Esophagus muscularis mucosa (tissue), 4 donors: ENCODE data around the gene HOXB8. TPM values are rescaled to one million over a fixed set of nuclear protein-coding genes. Genes with fewer than 3 reads are reported as not detected.

Source experiments
- DNase-seq: peaks from one replicate; pipeline ENCODE4 v3.0.0-alpha.2; 2017; ENCODE audit errors: extremely low spot score
- H3K27ac ChIP-seq, 4 donors: fragments of 200-600 bp; sonication (generic); replicated peaks in 1 of 4; 1 replicate in 3 of 4; 2 replicates in 1 of 4; pipeline ENCODE4 v1.5.1; 2016 to 2019; ENCODE audit warnings: mild to moderate bottlenecking in 1 of 4
- H3K27me3 ChIP-seq, 4 donors: fragments of 200-600 bp; sonication (generic); one replicate each; pipeline versions ENCODE4 v1.5.1 to v1.6.0; 2016 to 2019
- H3K36me3 ChIP-seq, 4 donors: fragments of 200-600 bp; sonication (generic); one replicate each; pipeline ENCODE4 v1.5.1; 2016 to 2019
- H3K4me1 ChIP-seq, 4 donors: fragments of 200-600 bp; sonication (generic); one replicate each; pipeline ENCODE4 v1.5.1; 2016 to 2019
- H3K4me3 ChIP-seq, 4 donors: fragments of 200-600 bp; sonication (generic); 1 replicate in 2 of 4; 2 replicates in 2 of 4; pipeline ENCODE4 v1.5.1; 2016 to 2019; ENCODE audit warnings: mild to moderate bottlenecking in 4 of 4, moderate library complexity in 1 of 4
- H3K9me3 ChIP-seq, 4 donors: fragments of 200-600 bp; sonication (generic); 1 replicate in 3 of 4; 2 replicates in 1 of 4; pipeline ENCODE4 v1.5.1; 2016 to 2019
- EP300 ChIP-seq: sonication (generic); formaldehyde crosslinking; IDR thresholded peaks from one replicate; pipeline ENCODE4 v1.6.1; 2017; ENCODE audit warnings: antibody characterized with exemption
- POLR2A ChIP-seq: fragments of 450-650 bp; IDR thresholded peaks from one replicate; pipeline ENCODE4 v1.6.1; 2017; ENCODE audit warnings: antibody characterized with exemption, moderate library complexity, mild to moderate bottlenecking, low read depth
- POLR2AphosphoS5 ChIP-seq, 2 donors: sonication (generic); formaldehyde crosslinking; IDR thresholded peaks; one replicate each; pipeline ENCODE4 v1.6.1; 2017; ENCODE audit warnings: antibody characterized with exemption in 2 of 2
- WGBS: methylation state at CpG from one replicate; pipeline ENCODE4 v1.1.5; 2018; 5-methylcytosine and 5-hydroxymethylcytosine counted together
- intact Hi-C: fragments of 100-400 bp; cut with DNase I; formaldehyde crosslinking; loops from one replicate; pipeline ENCODE4 v1.15.1; 2023
- total RNA-seq, 4 donors: library from RNA; depleted of rRNA; stranded (reverse); fragments of >200 nt; gene quantifications; one replicate each; pipeline versions ENCODE4 v1.1.0 to v1.2.1, GENCODE V29; 2016
- TF ChIP-seq, protein P1 (sequence below), 3 experiments: fragments of 200-600 bp in 2 of 3; fragments of 450-650 bp in 1 of 3; sonication (generic) in 2 of 3; IDR thresholded peaks; one replicate each; pipeline ENCODE4 v1.5.1; 2017 to 2019; ENCODE audit warnings: antibody characterized with exemption in 3 of 3, mild to moderate bottlenecking in 2 of 3, moderate library complexity in 1 of 3

HOXB8 gene
- total RNA-seq, 4 donors from 2014 or later, result not detected

DNA sequence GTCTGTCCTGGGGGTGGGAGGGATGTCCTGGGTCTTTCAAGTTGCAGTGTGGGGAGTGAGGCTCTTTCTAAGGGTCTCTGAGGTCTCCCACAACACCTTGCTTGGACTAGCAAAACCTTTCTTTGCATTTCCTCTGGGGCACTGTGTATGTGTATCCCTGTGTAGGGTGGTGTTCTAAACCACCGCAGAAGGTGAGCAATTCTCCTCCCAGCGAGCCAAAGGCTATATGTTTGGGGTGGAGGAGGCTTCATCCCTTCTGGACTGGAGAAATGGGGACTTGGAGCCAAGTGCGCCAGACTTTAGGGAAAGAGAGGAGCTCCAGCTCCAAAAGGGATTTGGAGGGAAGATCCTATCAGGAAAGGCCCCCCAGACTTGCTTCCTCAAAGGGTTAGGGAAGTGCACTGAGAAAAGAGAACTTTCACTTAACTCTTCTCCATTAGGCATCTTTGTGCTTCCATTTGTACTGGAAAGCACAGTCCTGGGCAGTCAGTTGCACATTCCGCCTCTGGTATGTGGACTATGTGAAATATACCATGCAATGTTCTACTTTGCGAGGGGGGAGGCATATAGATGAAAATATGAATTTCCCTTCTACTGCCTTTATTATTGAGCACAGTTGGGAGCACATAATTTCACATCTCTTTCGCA is 29.9 kb upstream of the HOXB8 start:
- H3K4me3 ChIP-seq, result no peak overlapping the region
- TF ChIP-seq EP300 (no peak), POLR2A (no peak), POLR2AphosphoS5 (IDR thresholded peaks at IDR 0.05) (no peak)
- TF ChIP-seq, protein P1, sequence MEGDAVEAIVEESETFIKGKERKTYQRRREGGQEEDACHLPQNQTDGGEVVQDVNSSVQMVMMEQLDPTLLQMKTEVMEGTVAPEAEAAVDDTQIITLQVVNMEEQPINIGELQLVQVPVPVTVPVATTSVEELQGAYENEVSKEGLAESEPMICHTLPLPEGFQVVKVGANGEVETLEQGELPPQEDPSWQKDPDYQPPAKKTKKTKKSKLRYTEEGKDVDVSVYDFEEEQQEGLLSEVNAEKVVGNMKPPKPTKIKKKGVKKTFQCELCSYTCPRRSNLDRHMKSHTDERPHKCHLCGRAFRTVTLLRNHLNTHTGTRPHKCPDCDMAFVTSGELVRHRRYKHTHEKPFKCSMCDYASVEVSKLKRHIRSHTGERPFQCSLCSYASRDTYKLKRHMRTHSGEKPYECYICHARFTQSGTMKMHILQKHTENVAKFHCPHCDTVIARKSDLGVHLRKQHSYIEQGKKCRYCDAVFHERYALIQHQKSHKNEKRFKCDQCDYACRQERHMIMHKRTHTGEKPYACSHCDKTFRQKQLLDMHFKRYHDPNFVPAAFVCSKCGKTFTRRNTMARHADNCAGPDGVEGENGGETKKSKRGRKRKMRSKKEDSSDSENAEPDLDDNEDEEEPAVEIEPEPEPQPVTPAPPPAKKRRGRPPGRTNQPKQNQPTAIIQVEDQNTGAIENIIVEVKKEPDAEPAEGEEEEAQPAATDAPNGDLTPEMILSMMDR (IDR thresholded peaks at IDR 0.05), result no peak
- H3K4me1 ChIP-seq, result peaks cover 11 to 21% (median 19%) of the 10 kb centered on the region in 4 donors
- no peak for DNase-seq
- peaks cover 4 to 100% (median 71%) of the 10 kb centered on the region in 4 donors for H3K27me3 ChIP-seq
- WGBS, result 29% methylated on average over 6 of the region's 6 CpGs
- H3K36me3 ChIP-seq, result no peaks in the 10 kb centered on the region
- no peaks in the 10 kb centered on the region for H3K9me3 ChIP-seq
- intact Hi-C loops, result no loop called here
- H3K27ac ChIP-seq, result no peak overlapping the region

DNA sequence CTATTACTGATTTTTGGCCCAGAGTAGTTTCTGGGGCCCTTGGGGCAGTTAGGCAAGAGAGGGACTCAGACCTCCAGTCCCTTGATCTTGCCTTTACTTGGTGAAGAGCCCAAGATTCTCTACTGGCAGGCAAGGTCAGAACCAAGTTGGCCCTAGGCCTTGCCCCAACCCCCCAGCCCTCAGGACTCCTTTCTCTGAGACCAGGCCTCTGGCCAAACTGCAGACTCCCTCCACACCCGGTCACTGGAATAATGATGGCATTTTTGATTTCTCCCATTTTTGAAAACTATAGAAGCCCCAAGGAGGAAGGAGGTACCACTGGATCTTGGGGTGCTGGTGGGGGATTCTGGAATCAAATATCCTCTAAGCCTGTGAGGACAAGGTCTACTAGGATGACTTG is 29.1 kb upstream of the HOXB8 start:
- intact Hi-C loops, result no loop called here
- Histone ChIP-seq H3K4me3 (no peak overlapping the region), H3K4me1 (peaks cover 11 to 21% (median 19%) of the 10 kb centered on the region in 4 donors), H3K27ac (no peak overlapping the region), H3K36me3 (no peaks in the 10 kb centered on the region), H3K27me3 (peaks cover 4 to 100% (median 77%) of the 10 kb centered on the region in 4 donors), H3K9me3 (no peaks in the 10 kb centered on the region)
- TF ChIP-seq EP300, result no peak
- TF ChIP-seq POLR2AphosphoS5 (IDR thresholded peaks at IDR 0.05), result no peak
- TF ChIP-seq POLR2A, result no peak
- TF ChIP-seq, protein P1 (IDR thresholded peaks at IDR 0.05), result no peak
- DNase-seq, result no peak
- WGBS, result 100% methylated on average over 1 of the region's 1 CpG

DNA sequence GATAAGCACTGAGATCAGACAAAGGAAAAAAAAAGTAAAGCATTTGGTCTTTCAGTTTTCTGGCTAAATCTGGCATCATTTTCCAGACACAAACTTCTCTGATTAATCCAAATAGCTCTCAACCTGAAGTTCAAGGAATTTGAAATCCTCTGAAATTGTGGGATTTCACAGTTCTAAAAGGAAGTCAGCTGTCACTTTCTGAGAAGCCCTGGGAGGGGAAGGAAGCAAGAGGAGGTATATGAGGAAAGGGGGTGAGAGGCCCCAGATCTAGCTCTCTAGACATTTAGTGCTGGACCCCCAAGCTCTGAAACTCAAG is 28.6 kb upstream of the HOXB8 start:
- Histone ChIP-seq H3K36me3 (no peaks in the 10 kb centered on the region), H3K4me1 (peaks cover 11 to 21% (median 19%) of the 10 kb centered on the region in 4 donors), H3K4me3 (no peak overlapping the region), H3K9me3 (no peaks in the 10 kb centered on the region), H3K27me3 (peaks cover 4 to 100% (median 80%) of the 10 kb centered on the region in 4 donors), H3K27ac (no peak overlapping the region)
- TF ChIP-seq EP300 (no peak), POLR2AphosphoS5 (IDR thresholded peaks at IDR 0.05) (no peak), POLR2A (no peak)
- TF ChIP-seq, protein P1 (IDR thresholded peaks at IDR 0.05), result no peak
- DNase-seq, result no peak
- intact Hi-C loops, result no loop called here

DNA sequence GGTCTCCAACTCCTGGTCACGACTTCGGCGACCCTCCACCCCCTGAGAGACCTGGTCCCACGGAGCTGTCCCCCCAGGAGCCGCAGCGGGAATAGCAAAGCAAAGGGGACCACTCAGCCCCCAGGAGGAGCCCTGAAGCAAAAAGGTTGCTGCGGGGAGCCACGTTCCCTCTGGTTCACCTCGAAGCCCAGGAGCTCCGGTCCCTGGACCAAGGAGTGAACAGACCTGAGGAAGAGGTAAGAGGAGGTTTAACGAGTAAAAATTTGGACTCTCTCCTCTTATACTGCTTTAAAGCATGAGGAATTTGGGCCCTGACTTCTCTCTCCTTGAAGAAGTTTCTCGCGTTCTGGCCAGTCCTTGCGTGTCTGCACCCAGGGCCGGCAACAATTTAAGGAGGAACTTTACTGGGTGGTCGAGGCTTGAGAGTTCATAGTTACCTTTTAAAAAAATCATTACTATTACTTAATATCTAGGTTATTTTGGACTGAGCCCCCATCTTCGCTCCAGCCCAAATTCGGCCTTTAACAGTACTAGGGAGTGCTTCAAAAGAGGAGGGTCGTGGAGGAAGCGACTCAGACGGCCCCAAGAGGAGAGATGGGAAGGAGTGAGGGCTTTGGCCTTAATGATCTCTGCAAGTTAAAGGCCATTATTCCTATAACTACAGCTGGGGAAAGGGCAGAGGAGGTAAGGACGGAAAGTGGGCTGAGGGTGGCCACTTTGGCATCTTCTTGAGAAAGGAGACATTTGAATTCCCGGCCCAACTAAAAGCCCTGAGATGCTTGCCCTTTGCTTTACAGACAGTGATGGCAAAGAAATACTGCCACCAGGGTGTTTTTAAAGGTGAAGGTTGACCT is 28.0 kb upstream of the HOXB8 start:
- DNase-seq, result no peak
- no peak overlapping the region for H3K4me3 ChIP-seq
- no peaks in the 10 kb centered on the region for H3K36me3 ChIP-seq
- intact Hi-C loops, result no loop called here
- H3K9me3 ChIP-seq, result no peaks in the 10 kb centered on the region
- no peak overlapping the region for H3K27ac ChIP-seq
- TF ChIP-seq POLR2A (no peak), POLR2AphosphoS5 (IDR thresholded peaks at IDR 0.05) (no peak)
- WGBS, result 39% methylated on average over 18 of the region's 23 CpGs
- H3K4me1 ChIP-seq, result peaks cover 11 to 21% (median 19%) of the 10 kb centered on the region in 4 donors
- peaks cover 4 to 100% (median 78%) of the 10 kb centered on the region in 4 donors for H3K27me3 ChIP-seq

DNA sequence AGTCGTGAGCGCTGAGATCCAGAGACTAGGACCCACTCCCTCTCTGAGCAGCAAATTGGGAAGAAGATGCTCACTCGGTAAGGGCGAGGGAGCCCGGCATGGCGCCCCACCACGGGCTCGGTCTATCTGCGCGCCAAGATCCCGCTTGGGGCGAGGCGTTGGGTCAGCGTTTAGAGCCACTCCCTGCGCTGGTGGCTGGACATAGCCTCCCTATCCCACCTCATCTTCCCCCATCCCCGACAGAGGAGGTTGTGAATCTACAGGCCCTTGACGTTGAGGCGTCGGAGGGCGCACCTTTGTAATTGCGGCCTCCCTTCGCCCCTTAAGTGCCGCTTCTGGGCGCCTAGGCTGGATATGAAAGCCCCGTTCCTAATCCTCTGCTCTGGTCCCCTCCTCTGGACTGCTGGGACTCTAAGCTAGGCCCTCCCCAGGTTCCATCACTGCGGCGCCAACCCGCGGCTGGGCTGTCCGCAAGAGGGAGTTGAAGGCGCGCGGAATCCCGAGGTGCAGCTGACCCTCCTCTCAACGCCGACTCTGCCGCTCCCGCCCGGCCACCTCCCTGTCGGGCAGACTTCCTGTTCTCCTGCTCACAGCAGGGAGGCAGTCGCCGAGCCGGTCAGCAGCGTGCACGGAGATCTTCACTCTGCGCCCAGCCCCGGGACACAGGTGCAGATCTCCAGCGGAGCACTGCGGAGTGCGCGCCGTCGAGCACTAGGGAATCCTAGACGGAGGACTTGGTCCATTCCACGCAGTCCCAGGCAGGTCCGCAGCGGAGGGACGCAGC is 27.2 kb upstream of the HOXB8 start:
- intact Hi-C loops, result no loop called here
- Histone ChIP-seq H3K27me3 (peaks cover 4 to 100% (median 79%) of the 10 kb centered on the region in 4 donors), H3K27ac (no peak overlapping the region), H3K36me3 (no peaks in the 10 kb centered on the region), H3K4me1 (peaks cover 6 to 14% (median 13%) of the 10 kb centered on the region in 4 donors), H3K9me3 (no peaks in the 10 kb centered on the region), H3K4me3 (no peak overlapping the region)
- no peak for TF ChIP-seq POLR2A
- WGBS, result 6% methylated on average over 35 of the region's 58 CpGs
- no peak for DNase-seq
